ENCODE measurements around the gene MYCBP2. TPM values are rescaled to one million over a fixed set of nuclear protein-coding genes. Genes with fewer than 3 reads are reported as not detected.
"Not testable (repeated sequence)": the region's sequence is repeated elsewhere in the genome, so short reads cannot be mapped to it uniquely, and the experiment has no call there.

Gene MYCBP2
- total RNA-seq, 4 donors from 2014 or later = 42.4 to 262 (median 71.0) TPM

- Histone ChIP-seq H3K4me1 (peaks cover 0 to 10% (median 0%) of the 10 kb centered on the region in 4 donors), H3K27me3 (no peaks in the 10 kb centered on the region), H3K9me3 (no peaks in the 10 kb centered on the region), H3K27ac (peak overlapping the region in 1 of 4 donors; percentile 34), H3K36me3 (peaks cover 0 to 75% (median 3%) of the 10 kb centered on the region in 3 donors), H3K4me3 (no peak overlapping the region)
- TF ChIP-seq CTCF (IDR thresholded peaks at IDR 0.05) = no peak
- no peak for TF ChIP-seq POLR2A (IDR thresholded peaks at IDR 0.05)
- no peak for DNase-seq
Measured at GRCh38 chr13:77009011-77009410, 317.9 kb downstream of the MYCBP2 start.

- peaks cover 0 to 75% (median 0%) of the 10 kb centered on the region in 3 donors for H3K36me3 ChIP-seq
- H3K27ac ChIP-seq = peak overlapping the region in 1 of 4 donors; percentile 8
Measured at GRCh38 chr13:77008337-77008736, 318.6 kb downstream of the MYCBP2 start.

GRCh38 chr13:77002590-77003190 lies 324.2 kb downstream of the MYCBP2 start:
- TF ChIP-seq POLR2A (IDR thresholded peaks at IDR 0.05) (no peak), CTCF (IDR thresholded peaks at IDR 0.05) (peak in 4 of 6 experiments; percentile 46 to 61 (median 52))
- Histone ChIP-seq H3K27me3 (no peaks in the 10 kb centered on the region), H3K9me3 (no peaks in the 10 kb centered on the region), H3K4me3 (no peak overlapping the region), H3K27ac (no peak overlapping the region), H3K36me3 (peaks cover 0 to 48% (median 0%) of the 10 kb centered on the region in 3 donors), H3K4me1 (peaks cover 0 to 9% (median 0%) of the 10 kb centered on the region in 4 donors)
- no peak for DNase-seq

More at GRCh38 chr13:77008337-77008736, 318.6 kb downstream of the MYCBP2 start:
- not testable (repeated sequence) for H3K4me3 ChIP-seq, DNase-seq, H3K4me1 ChIP-seq, H3K9me3 ChIP-seq, H3K27me3 ChIP-seq

- no peak for DNase-seq
- TF ChIP-seq CTCF (IDR thresholded peaks at IDR 0.05) (no peak), POLR2A (IDR thresholded peaks at IDR 0.05) (no peak)
- Histone ChIP-seq H3K4me3 (no peak overlapping the region), H3K27ac (no peak overlapping the region), H3K9me3 (no peaks in the 10 kb centered on the region), H3K36me3 (peaks cover 0 to 48% (median 0%) of the 10 kb centered on the region in 3 donors), H3K27me3 (no peaks in the 10 kb centered on the region), H3K4me1 (peaks cover 0 to 9% (median 0%) of the 10 kb centered on the region in 4 donors)
Measured at GRCh38 chr13:77001963-77002587, 324.8 kb downstream of the MYCBP2 start.

GRCh38 chr13:77001540-77001939 lies 325.4 kb downstream of the MYCBP2 start:
- no peak overlapping the region for H3K4me3 ChIP-seq
- DNase-seq = no peak
- no peak overlapping the region for H3K27ac ChIP-seq
- no peak for TF ChIP-seq POLR2A (IDR thresholded peaks at IDR 0.05)
- TF ChIP-seq CTCF (IDR thresholded peaks at IDR 0.05) = no peak
- H3K4me1 ChIP-seq = peaks cover 0 to 9% (median 0%) of the 10 kb centered on the region in 4 donors
- H3K9me3 ChIP-seq = no peaks in the 10 kb centered on the region
- peaks cover 0 to 51% (median 0%) of the 10 kb centered on the region in 3 donors for H3K36me3 ChIP-seq
- H3K27me3 ChIP-seq = no peaks in the 10 kb centered on the region

- Histone ChIP-seq H3K27me3 (no peaks in the 10 kb centered on the region), H3K4me3 (no peak overlapping the region), H3K36me3 (peaks cover 0 to 56% (median 0%) of the 10 kb centered on the region in 3 donors), H3K9me3 (no peaks in the 10 kb centered on the region), H3K27ac (no peak overlapping the region), H3K4me1 (peaks cover 0 to 9% (median 0%) of the 10 kb centered on the region in 4 donors)
- TF ChIP-seq CTCF (IDR thresholded peaks at IDR 0.05) (no peak), POLR2A (IDR thresholded peaks at IDR 0.05) (no peak)
- no peak for DNase-seq
Measured at GRCh38 chr13:77000475-77000874, 326.4 kb downstream of the MYCBP2 start.
